Neural progenitor cell (in vitro differentiated cells): Measurements from ENCODE around the gene ST3GAL2.

Experiments used
- CTCF ChIP-seq: fragments of 200-600 bp; sonication (generic); IDR thresholded peaks from 2 replicates; pipeline ENCODE4 v1.5.1; 2017; ENCODE audit warnings: antibody characterized with exemption, mild to moderate bottlenecking
- EZH2 ChIP-seq: fragments of 200-600 bp; sonication (generic); IDR thresholded peaks from 2 replicates; pipeline ENCODE4 v1.6.1; 2017; ENCODE audit warnings: antibody characterized with exemption, mild to moderate bottlenecking, moderate library complexity

DNA sequence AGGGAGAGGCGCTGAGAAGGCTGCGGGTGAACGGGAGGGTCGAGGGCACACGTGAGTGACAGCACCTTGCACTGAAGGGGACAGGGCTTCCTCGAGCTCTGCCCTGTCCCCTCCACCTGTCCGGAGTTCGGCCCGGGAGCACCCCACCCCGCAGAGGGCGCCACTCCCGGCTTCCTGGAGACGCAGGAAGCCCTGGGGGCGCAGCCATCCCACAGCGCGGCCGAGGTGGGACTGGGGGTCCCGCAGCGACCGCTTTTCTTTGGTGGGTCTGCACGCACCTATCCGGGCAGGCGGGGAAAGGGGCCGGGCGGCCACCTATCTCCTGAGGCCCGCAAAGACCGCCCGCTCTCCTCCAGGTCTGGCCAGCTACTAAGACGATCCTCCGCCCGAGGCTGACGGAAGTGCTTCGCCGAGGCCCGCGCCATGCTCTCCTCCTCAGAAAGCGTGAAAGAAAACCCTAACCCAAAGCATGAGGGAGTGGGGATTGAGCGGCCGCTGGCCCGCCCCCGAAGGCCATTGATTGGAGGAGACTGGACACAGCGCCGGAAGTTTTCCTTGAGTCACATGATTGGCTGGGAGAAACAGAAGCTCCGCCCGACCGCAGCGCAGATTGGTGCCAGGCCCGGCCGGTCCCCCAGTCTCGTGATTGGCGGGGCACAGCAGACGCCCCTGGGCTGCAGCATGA, 57.8 kb downstream of the ST3GAL2 start:
- TF ChIP-seq CTCF = peak; percentile 49
- TF ChIP-seq EZH2 = no peak
